ENCODE results near the gene GALM. TPM values are rescaled to one million over a fixed set of nuclear protein-coding genes. Genes with fewer than 3 reads are reported as not detected.

GALM gene
- total and polyA plus RNA-seq, 2 donors (not counting 3 experiments of a cell fraction or from before 2014, with no cell fraction given) = 4.8 to 6.1 TPM

DNA sequence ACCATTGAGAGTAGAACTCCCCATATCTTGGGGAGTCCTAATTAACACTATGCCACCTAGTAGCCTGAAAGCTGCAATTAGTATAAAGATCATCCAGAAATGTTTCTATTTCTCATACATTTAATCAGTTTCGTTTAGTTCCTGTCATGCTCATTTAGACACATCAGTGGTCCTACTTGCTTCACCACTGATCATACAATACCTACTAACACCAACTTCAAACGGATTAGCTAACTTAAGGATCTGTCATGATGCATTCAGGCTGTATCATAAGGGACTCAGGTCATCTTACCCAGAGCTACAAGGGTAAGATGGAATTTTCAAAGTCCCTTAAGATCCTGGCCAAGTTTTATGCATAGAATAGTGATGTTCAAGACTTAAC lies 78.5 kb downstream of the GALM start:
- TF ChIP-seq EZH2 (IDR thresholded peaks at IDR 0.05; ENCODE audit: borderline replicate concordance, low read depth, low read length, severe bottlenecking) = no peak
- TF ChIP-seq, protein P1, sequence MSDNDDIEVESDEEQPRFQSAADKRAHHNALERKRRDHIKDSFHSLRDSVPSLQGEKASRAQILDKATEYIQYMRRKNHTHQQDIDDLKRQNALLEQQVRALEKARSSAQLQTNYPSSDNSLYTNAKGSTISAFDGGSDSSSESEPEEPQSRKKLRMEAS (IDR thresholded peaks at IDR 0.05; ENCODE audit: insufficient read depth, insufficient read length) = no peak
- no peak for TF ChIP-seq GATA2 (IDR thresholded peaks at IDR 0.05; ENCODE audit: insufficient read depth, insufficient read length, low read depth, low read length)
- TF ChIP-seq, protein P2, sequence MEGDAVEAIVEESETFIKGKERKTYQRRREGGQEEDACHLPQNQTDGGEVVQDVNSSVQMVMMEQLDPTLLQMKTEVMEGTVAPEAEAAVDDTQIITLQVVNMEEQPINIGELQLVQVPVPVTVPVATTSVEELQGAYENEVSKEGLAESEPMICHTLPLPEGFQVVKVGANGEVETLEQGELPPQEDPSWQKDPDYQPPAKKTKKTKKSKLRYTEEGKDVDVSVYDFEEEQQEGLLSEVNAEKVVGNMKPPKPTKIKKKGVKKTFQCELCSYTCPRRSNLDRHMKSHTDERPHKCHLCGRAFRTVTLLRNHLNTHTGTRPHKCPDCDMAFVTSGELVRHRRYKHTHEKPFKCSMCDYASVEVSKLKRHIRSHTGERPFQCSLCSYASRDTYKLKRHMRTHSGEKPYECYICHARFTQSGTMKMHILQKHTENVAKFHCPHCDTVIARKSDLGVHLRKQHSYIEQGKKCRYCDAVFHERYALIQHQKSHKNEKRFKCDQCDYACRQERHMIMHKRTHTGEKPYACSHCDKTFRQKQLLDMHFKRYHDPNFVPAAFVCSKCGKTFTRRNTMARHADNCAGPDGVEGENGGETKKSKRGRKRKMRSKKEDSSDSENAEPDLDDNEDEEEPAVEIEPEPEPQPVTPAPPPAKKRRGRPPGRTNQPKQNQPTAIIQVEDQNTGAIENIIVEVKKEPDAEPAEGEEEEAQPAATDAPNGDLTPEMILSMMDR (IDR thresholded peaks at IDR 0.05; ENCODE audit: extremely low read depth in 1 of 2, insufficient read depth in 1 of 2, low read depth in 1 of 2, low read length in 2 of 2) = no peak
- no peak for TF ChIP-seq FOS (IDR thresholded peaks at IDR 0.05; ENCODE audit: borderline replicate concordance, insufficient read depth, low read length)
- TF ChIP-seq POLR2A (IDR thresholded peaks at IDR 0.05; ENCODE audit: low read depth, low read length) = peak; percentile 11
- no peak for TF ChIP-seq POLR2AphosphoS5 (IDR thresholded peaks at IDR 0.05; ENCODE audit: insufficient read depth, low read depth, low read length)
- no peak for FAIRE-seq
- CTCF ChIA-PET = interaction anchor here (1.1 to 6.6 kb wide), 3 partner anchors 141 to 209 kb away, joined by 3 to 40 read pairs (median 10); no protein-coding TSS in a partner anchor
- Histone ChIP-seq H3K4me2 (ENCODE audit: insufficient read depth, low read length) (no peak overlapping the region), H3K9me1 (replicated peaks; ENCODE audit: control insufficient read depth, extremely low read depth, insufficient read depth, low read length) (no peaks in the 10 kb centered on the region), H3K79me2 (ENCODE audit: control insufficient read depth, insufficient read depth, low read length) (peaks cover 62% of the 10 kb centered on the region), H4K20me1 (replicated peaks; ENCODE audit: control insufficient read depth, extremely low read depth, insufficient read depth, low read length) (peaks cover 13% of the 10 kb centered on the region), H3K27me3 (ENCODE audit: control insufficient read depth in 2 of 2, insufficient read depth in 2 of 2, low read length in 2 of 2) (no peaks in the 10 kb centered on the region), H3K36me3 (ENCODE audit: control insufficient read depth in 2 of 2, extremely low read depth in 1 of 2, insufficient read depth in 2 of 2, low read length in 2 of 2) (peaks cover 22 to 45% of the 10 kb centered on the region in 2 experiments), H3K4me3 (replicated peaks in 1 of 3; ENCODE audit: insufficient read depth in 1 of 3, low read depth in 1 of 3, low read length in 3 of 3) (no peak overlapping the region), H2AFZ (ENCODE audit: low read depth, low read length) (no peak overlapping the region), H3K4me1 (ENCODE audit: control insufficient read depth, extremely low read depth, insufficient read depth, low read length) (peaks cover 28% of the 10 kb centered on the region), H3K9ac (replicated peaks; ENCODE audit: extremely low read depth, insufficient read depth, low read length) (no peak overlapping the region), H3K9me3 (replicated peaks; ENCODE audit: control insufficient read depth, insufficient read depth, low read length) (no peaks in the 10 kb centered on the region), H3K27ac (ENCODE audit: insufficient read depth, low read depth, low read length) (no peak overlapping the region)
- intact Hi-C loops (cut with micrococcal nuclease) = loop anchor here (5.0 kb wide), 2 partner anchors 367 to 427 kb away; partner anchors contain the start of gene ATL2
- no peak for DNase-seq (ENCODE audit: low read depth, low spot score)
- POLR2A ChIA-PET = interaction anchor here (0.6 to 1.4 kb wide), 2 partner anchors 10 to 36 kb away, joined by 3 to 5 read pairs; no protein-coding TSS in a partner anchor
- BruUV-seq (replicated peaks) = no TSS peak
- dilution Hi-C loops (cut with MboI; ENCODE audit: extremely low pct_ligation_motif_present, low sequenced_read_pairs) = no loop called here

Measured in endothelial cell of umbilical vein (primary cell).